ENCODE measurements around the gene CARD8.

GRCh38 chr19:48194041-48194843 lies 61.5 kb downstream of the CARD8 start:
- TF ChIP-seq CTCF (IDR thresholded peaks at IDR 0.05; ENCODE audit: insufficient read depth, low read length) (peak; percentile 43), POLR2AphosphoS5 (IDR thresholded peaks at IDR 0.05; ENCODE audit: low read depth) (no peak)

All from HL-60 (cell line).